ENCODE measurements around the gene SLC22A16. TPM values are rescaled to one million over a fixed set of nuclear protein-coding genes. Genes with fewer than 3 reads are reported as not detected.

SLC22A16 gene
- total and polyA plus RNA-seq, 4 donors, result 0.08 to 22.5 TPM; not detected in 2

GRCh38 chr6:110522427-110522826 lies 46.0 kb upstream of the SLC22A16 start:
- peaks cover 0 to 9% (median 8%) of the 10 kb centered on the region in 4 donors for H3K4me1 ChIP-seq (ENCODE audit: control insufficient read depth in 4 of 4, insufficient read depth in 4 of 4, low read length in 3 of 4)
- TF ChIP-seq GABPA (IDR thresholded peaks at IDR 0.05 in 1 of 2, conservative IDR thresholded peaks at IDR 0.05 in 1 of 2), result no peak
- no peak for TF ChIP-seq REST (IDR thresholded peaks at IDR 0.05)
- no peak for TF ChIP-seq ZBTB33 (IDR thresholded peaks at IDR 0.05)
- TF ChIP-seq MAX (IDR thresholded peaks at IDR 0.05), result no peak
- no peak for TF ChIP-seq TAF1 (conservative IDR thresholded peaks at IDR 0.05)
- TF ChIP-seq EGR1 (IDR thresholded peaks at IDR 0.05; ENCODE audit: low read depth in 2 of 2), result no peak
- no peak for TF ChIP-seq YY1 (IDR thresholded peaks at IDR 0.05)
- TF ChIP-seq HNF4G (IDR thresholded peaks at IDR 0.05), result no peak
- TF ChIP-seq ATF3 (IDR thresholded peaks at IDR 0.05), result no peak
- no peak for TF ChIP-seq FOXA1 (IDR thresholded peaks at IDR 0.05)
- TF ChIP-seq HNF4A (conservative IDR thresholded peaks at IDR 0.05), result no peak
- no peak for TF ChIP-seq RAD21 (IDR thresholded peaks at IDR 0.05)
- no peak for TF ChIP-seq SP1 (IDR thresholded peaks at IDR 0.05)
- no peak overlapping the region for H3K27ac ChIP-seq (ENCODE audit: low read depth in 1 of 2, low read length in 2 of 2)
- no peak overlapping the region for H3K4me3 ChIP-seq (ENCODE audit: low read depth in 1 of 3, low read length in 3 of 3)
- H3K27me3 ChIP-seq (ENCODE audit: control insufficient read depth in 4 of 4, insufficient read depth in 4 of 4, low read length in 3 of 4), result no peaks in the 10 kb centered on the region
- H3K9me3 ChIP-seq (ENCODE audit: control insufficient read depth in 4 of 4, low read length in 3 of 4), result no peaks in the 10 kb centered on the region
- H3K9ac ChIP-seq (ENCODE audit: low read depth in 1 of 2, low read length in 2 of 2), result no peak overlapping the region
- no peaks in the 10 kb centered on the region for H3K36me3 ChIP-seq (ENCODE audit: control insufficient read depth in 4 of 4, insufficient read depth in 3 of 4, low read depth in 1 of 4, low read length in 3 of 4)
- WGBS, result 82% methylated on average over 3 of the region's 3 CpGs
- DNase-seq (ENCODE audit: low spot score), result no peak

- WGBS, result 91% methylated on average over 17 of the region's 17 CpGs
- Histone ChIP-seq H3K4me1 (ENCODE audit: control insufficient read depth in 4 of 4, insufficient read depth in 4 of 4, low read length in 3 of 4) (peaks cover 4 to 20% (median 15%) of the 10 kb centered on the region in 4 donors), H3K27ac (ENCODE audit: low read depth in 1 of 2, low read length in 2 of 2) (no peak overlapping the region), H3K4me3 (ENCODE audit: low read depth in 1 of 3, low read length in 3 of 3) (no peak overlapping the region), H3K27me3 (ENCODE audit: control insufficient read depth in 4 of 4, insufficient read depth in 4 of 4, low read length in 3 of 4) (no peaks in the 10 kb centered on the region), H3K36me3 (ENCODE audit: control insufficient read depth in 4 of 4, insufficient read depth in 3 of 4, low read depth in 1 of 4, low read length in 3 of 4) (no peaks in the 10 kb centered on the region), H3K9me3 (ENCODE audit: control insufficient read depth in 4 of 4, low read length in 3 of 4) (no peaks in the 10 kb centered on the region), H3K9ac (ENCODE audit: low read depth in 1 of 2, low read length in 2 of 2) (no peak overlapping the region)
- DNase-seq (ENCODE audit: low spot score), result no peak
- TF ChIP-seq FOXA1 (IDR thresholded peaks at IDR 0.05), result no peak
- TF ChIP-seq YY1 (IDR thresholded peaks at IDR 0.05), result no peak
- TF ChIP-seq ATF3 (IDR thresholded peaks at IDR 0.05), result no peak
- TF ChIP-seq REST (IDR thresholded peaks at IDR 0.05), result no peak
- no peak for TF ChIP-seq FOXA2 (IDR thresholded peaks at IDR 0.05)
- no peak for TF ChIP-seq NR2F2 (IDR thresholded peaks at IDR 0.05)
- no peak for TF ChIP-seq CTCF (IDR thresholded peaks at IDR 0.05; ENCODE audit: low read depth, low read length, missing input control)
- TF ChIP-seq ZBTB33 (IDR thresholded peaks at IDR 0.05), result no peak
- no peak for TF ChIP-seq EGR1 (IDR thresholded peaks at IDR 0.05; ENCODE audit: low read depth in 2 of 2)
- no peak for TF ChIP-seq JUND (IDR thresholded peaks at IDR 0.05)
- TF ChIP-seq GABPA (IDR thresholded peaks at IDR 0.05 in 1 of 2, conservative IDR thresholded peaks at IDR 0.05 in 1 of 2), result no peak
- TF ChIP-seq TAF1 (conservative IDR thresholded peaks at IDR 0.05), result no peak
- TF ChIP-seq SP1 (IDR thresholded peaks at IDR 0.05), result no peak
Observed at GRCh38 chr6:110520992-110521543, 44.7 kb upstream of the SLC22A16 start.
